GM10248 (cell line): Measurements from ENCODE around the gene HACE1.
A peak's percentile ranks its signal among the peaks of the same experiment; 100 is the strongest.

Source experiments
- CTCF ChIA-PET: fragments of 300-600 bp; sonication (Branson Sonifier 250); formaldehyde crosslinking; extraction: SDS; loops from one replicate; lab custom pipeline; 2021; ENCODE audit warnings: antibody characterized with exemption; lab: Yijun Ruan, JAX
- POLR2A ChIA-PET: fragments of 350-650 bp; sonication (Branson Sonifier 250); formaldehyde crosslinking; extraction: SDS; loops from one replicate; lab custom pipeline; 2020; ENCODE audit warnings: antibody characterized with exemption; lab: Yijun Ruan, JAX
- DNase-seq: peaks from one replicate; pipeline ENCODE4 v3.0.0; 2012; ENCODE audit errors: extremely low spot score
- TF ChIP-seq, protein P1 (sequence below): IDR thresholded peaks from 2 replicates; pipeline ENCODE4 v1.5.1; 2012; ENCODE audit warnings: mild to moderate bottlenecking, low read depth; ENCODE audit errors: extremely low read depth, missing control alignments, control extremely low read depth

The HACE1 gene

DNA sequence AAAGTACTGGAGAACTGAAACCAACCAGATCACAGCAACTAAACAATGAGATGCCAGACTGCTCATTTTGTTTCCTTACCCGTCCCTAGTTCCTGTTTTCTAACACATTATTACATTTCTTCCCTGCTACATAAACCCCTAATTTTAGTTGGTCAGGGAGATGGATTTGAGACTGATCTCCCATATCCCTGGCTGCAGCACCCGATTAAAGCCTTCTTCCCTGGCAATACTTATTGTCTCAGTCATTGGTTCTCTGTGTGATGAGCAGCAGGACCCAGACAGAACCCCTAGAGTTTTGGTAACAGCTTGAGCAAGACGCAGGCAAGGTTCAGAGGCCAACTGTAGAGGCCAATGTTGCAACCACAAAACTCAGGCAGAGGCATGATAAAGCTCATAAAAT lies 28.3 kb upstream of the HACE1 start:
- TF ChIP-seq, protein P1, sequence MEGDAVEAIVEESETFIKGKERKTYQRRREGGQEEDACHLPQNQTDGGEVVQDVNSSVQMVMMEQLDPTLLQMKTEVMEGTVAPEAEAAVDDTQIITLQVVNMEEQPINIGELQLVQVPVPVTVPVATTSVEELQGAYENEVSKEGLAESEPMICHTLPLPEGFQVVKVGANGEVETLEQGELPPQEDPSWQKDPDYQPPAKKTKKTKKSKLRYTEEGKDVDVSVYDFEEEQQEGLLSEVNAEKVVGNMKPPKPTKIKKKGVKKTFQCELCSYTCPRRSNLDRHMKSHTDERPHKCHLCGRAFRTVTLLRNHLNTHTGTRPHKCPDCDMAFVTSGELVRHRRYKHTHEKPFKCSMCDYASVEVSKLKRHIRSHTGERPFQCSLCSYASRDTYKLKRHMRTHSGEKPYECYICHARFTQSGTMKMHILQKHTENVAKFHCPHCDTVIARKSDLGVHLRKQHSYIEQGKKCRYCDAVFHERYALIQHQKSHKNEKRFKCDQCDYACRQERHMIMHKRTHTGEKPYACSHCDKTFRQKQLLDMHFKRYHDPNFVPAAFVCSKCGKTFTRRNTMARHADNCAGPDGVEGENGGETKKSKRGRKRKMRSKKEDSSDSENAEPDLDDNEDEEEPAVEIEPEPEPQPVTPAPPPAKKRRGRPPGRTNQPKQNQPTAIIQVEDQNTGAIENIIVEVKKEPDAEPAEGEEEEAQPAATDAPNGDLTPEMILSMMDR, result no peak
- ChIA-PET CTCF (no interaction called here), POLR2A (no interaction called here)
- DNase-seq, result no peak

- POLR2A ChIA-PET, result no interaction called here
- TF ChIP-seq, protein P1, result no peak
- DNase-seq, result peak; percentile 25
- CTCF ChIA-PET, result interaction anchor here (1.3 to 1.5 kb wide), 2 partner anchors 11 to 12 kb away, joined by 3 to 4 read pairs; no protein-coding TSS in a partner anchor
Measured at GRCh38 chr6:104887350-104887749, 27.6 kb upstream of the HACE1 start.

GRCh38 chr6:104885518-104886043 lies 25.9 kb upstream of the HACE1 start:
- POLR2A ChIA-PET, result no interaction called here
- TF ChIP-seq, protein P1, result no peak
- DNase-seq, result no peak
- CTCF ChIA-PET, result no interaction called here

DNA sequence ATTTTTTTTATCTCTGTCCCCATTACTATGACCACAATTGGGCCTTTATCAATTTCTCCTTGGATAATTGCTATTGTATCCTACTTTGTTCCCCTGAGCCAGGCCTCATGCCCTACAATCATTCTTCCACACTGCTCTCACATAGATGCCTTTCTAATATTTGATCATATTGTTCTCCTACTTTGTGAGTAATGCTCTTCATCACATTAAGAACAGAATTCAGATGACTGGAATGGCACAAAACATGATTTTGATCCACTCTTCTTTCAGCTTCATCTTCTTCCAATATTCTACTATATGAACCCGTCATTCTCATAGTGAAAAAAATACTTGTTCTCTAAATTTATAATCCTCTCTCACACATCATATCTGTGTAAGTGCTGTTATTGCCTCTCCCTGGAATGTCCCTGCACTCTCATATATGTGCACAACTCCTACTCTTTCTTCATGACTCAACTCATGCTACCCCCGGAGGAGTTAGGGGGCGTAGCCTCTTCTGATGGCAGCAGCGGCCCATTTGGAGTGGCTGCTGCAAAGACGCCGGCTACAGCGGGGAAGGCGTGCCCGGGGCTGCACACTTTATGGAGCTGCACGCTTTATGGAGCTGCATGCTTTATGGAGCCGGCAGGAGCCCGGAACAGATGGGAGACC lies 25.3 kb upstream of the HACE1 start:
- DNase-seq, result no peak
- CTCF ChIA-PET, result no interaction called here
- TF ChIP-seq, protein P1, result no peak
- POLR2A ChIA-PET, result no interaction called here

DNA sequence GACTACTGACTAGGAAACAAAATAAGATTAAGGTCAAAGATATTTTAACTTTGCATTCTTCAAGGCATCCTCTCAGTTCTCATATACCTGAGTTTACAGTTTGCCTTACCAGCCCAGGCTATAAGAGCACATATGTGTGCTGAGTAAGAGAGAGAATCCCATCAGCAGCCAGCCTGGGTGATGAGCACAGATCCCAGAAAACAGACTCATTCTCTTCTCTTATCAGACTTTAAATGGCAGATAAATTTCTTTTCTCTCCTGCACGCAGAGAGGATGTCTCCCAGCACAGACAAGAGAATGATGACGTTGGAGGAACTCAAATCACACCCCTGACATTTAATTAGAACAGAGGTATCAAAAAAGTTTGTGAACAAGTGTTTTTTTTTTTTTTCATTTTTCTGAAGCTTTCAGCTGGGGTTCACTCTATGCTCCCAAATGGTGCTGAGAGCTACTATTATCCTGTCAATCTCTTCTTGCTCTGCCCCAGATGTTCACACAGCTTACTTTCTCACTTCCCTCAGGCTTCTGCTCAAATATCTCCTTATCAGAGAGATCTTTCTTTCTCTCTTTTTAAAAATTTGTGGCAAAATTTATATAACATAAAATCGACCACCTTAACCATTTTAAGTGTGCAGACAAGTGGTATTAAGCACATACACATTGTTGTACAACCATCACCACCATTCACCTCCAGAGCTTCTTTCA lies 22.4 kb upstream of the HACE1 start:
- ChIA-PET CTCF (no interaction called here), POLR2A (interaction anchor here (0.6 kb wide), 1 partner anchor 160 kb away, joined by 3 read pairs; no protein-coding TSS in a partner anchor)
- TF ChIP-seq, protein P1, result no peak
- DNase-seq, result no peak

- CTCF ChIA-PET, result no interaction called here
- TF ChIP-seq, protein P1, result no peak
- DNase-seq, result no peak
- POLR2A ChIA-PET, result no interaction called here
Measured at GRCh38 chr6:104862456-104862855, 2.7 kb upstream of the HACE1 start.
